PFSK-1 (cell line): ENCODE measurements around the gene NUDT2.

Experiments
- POLR2AphosphoS5 ChIP-seq: IDR thresholded peaks from 2 replicates; pipeline ENCODE4 v1.6.1; 2012; ENCODE audit warnings: low read depth, mild to moderate bottlenecking, control low read depth, low read length, moderate library complexity
- REST ChIP-seq, 2 experiments: IDR thresholded peaks; 2 replicates each; pipeline versions ENCODE4 v1.6.1 to v1.8.0; 2011 to 2012; ENCODE audit warnings: low read depth in 2 of 2, low read length in 2 of 2, control low read depth in 1 of 2, inconsistent platforms in 1 of 2, mild to moderate bottlenecking in 1 of 2, moderate library complexity in 1 of 2; ENCODE audit not compliant: insufficient read depth in 1 of 2

- TF ChIP-seq POLR2AphosphoS5 (no peak), REST (IDR thresholded peaks at IDR 0.05; ENCODE audit: insufficient read depth in 1 of 2, low read depth in 2 of 2, low read length in 2 of 2) (no peak)
These were observed 37.0 kb downstream of the NUDT2 start for GRCh38 chr9:34366365-34366764.
